GM21515 (cell line): ENCODE results near the gene RINT1.
"Not testable (repeated sequence)": the region's sequence is repeated elsewhere in the genome, so short reads cannot be mapped to it uniquely, and the experiment has no call there.

Experiments
- ATAC-seq: cut with Tn5 transposase; IDR thresholded peaks from one replicate; pipeline ENCODE4 v1.9.1; 2021; ENCODE audit not compliant: unreplicated experiment

Gene RINT1

GRCh38 chr7:105596866-105597265 is 64.9 kb downstream of the RINT1 start:
- no peak for ATAC-seq

GRCh38 chr7:105599080-105599479 is 67.1 kb downstream of the RINT1 start:
- not testable (repeated sequence) for ATAC-seq

- no peak for ATAC-seq
Measured at GRCh38 chr7:105599551-105599950, 67.5 kb downstream of the RINT1 start.

- ATAC-seq = no peak
Measured at GRCh38 chr7:105600720-105601550, 68.9 kb downstream of the RINT1 start.

- ATAC-seq = no peak
Measured at GRCh38 chr7:105602325-105603305, 70.6 kb downstream of the RINT1 start.

GRCh38 chr7:105610165-105610930 is 78.3 kb downstream of the RINT1 start:
- no peak for ATAC-seq

- ATAC-seq = no peak
Measured at GRCh38 chr7:105611856-105612775, 80.1 kb downstream of the RINT1 start.

GRCh38 chr7:105612806-105613205 is 80.8 kb downstream of the RINT1 start:
- no peak for ATAC-seq

- ATAC-seq = no peak
Measured at GRCh38 chr7:105613611-105614330, 81.8 kb downstream of the RINT1 start.

GRCh38 chr7:105614341-105614840 is 82.4 kb downstream of the RINT1 start:
- ATAC-seq = no peak
